RWPE2 (cell line): ENCODE data around the gene IFT80.
A peak's percentile ranks its signal among the peaks of the same experiment; 100 is the strongest.

Source experiments
- ATAC-seq: fragments of 200-7000 bp; cut with Tn5 transposase; 3 replicates; pipeline ENCODE4 v1.9.1; 2021; ENCODE audit warnings: low read depth
- DNase-seq: peaks from one replicate; pipeline ENCODE4 v3.0.0-alpha.2; 2020; ENCODE audit warnings: low spot score
- H3K27ac ChIP-seq: fragments of 450-650 bp; 2 replicates; pipeline ENCODE4 v1.5.1; 2017; ENCODE audit warnings: mild to moderate bottlenecking; ENCODE audit not compliant: poor library complexity, severe bottlenecking
- H3K27me3 ChIP-seq: fragments of 250-450 bp; sonication (Bioruptor Pico); 2 replicates; pipeline ENCODE4 v1.5.1; 2021; ENCODE audit warnings: mild to moderate bottlenecking, moderate library complexity; ENCODE audit not compliant: insufficient read depth, poor library complexity, severe bottlenecking
- H3K36me3 ChIP-seq: fragments of 250-450 bp; sonication (Bioruptor Pico); 2 replicates; pipeline ENCODE4 v1.5.1; 2020; ENCODE audit warnings: low read depth, mild to moderate bottlenecking, moderate library complexity
- H3K4me1 ChIP-seq: fragments of 250-450 bp; sonication (Bioruptor Pico); 2 replicates; pipeline ENCODE4 v1.5.1; 2021; ENCODE audit warnings: mild to moderate bottlenecking, moderate library complexity; ENCODE audit not compliant: insufficient read depth, poor library complexity, severe bottlenecking
- H3K4me3 ChIP-seq: fragments of 250-450 bp; sonication (Bioruptor Pico); 2 replicates; pipeline ENCODE4 v1.5.1; 2021; ENCODE audit warnings: mild to moderate bottlenecking, moderate library complexity; ENCODE audit not compliant: severe bottlenecking
- H3K9me3 ChIP-seq: fragments of 250-450 bp; sonication (Bioruptor Pico); 2 replicates; pipeline ENCODE4 v1.5.1; 2021; ENCODE audit warnings: mild to moderate bottlenecking, moderate library complexity; ENCODE audit not compliant: severe bottlenecking
- TF ChIP-seq, protein P1 (sequence below): fragments of 450-650 bp; IDR thresholded peaks from one replicate; pipeline ENCODE4 v1.5.1; 2017; ENCODE audit warnings: mild to moderate bottlenecking, moderate library complexity; ENCODE audit not compliant: poor library complexity, severe bottlenecking

The IFT80 gene

DNA sequence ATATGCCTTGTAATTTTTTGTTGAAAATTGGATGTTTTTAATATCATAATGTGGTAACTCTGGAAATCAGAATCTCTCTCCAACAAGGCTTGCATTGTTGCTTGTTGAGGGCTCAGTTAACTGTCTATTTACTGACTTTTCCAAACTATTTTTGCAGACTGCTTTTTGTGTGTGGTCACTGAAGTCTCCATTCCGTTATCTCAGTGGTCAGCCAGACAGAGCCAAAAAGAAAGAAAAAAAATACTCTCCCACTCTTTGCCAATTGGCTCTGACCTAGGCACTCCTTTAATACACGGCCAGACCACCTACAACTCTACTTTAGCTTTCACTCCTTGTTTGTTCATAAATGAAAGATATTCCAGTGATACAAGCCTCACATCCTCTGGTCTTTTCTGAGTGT lies 52.5 kb downstream of the IFT80 start:
- Histone ChIP-seq H3K4me3 (no peak overlapping the region), H3K27me3 (no peaks in the 10 kb centered on the region), H3K27ac (no peak overlapping the region), H3K9me3 (no peaks in the 10 kb centered on the region), H3K36me3 (no peaks in the 10 kb centered on the region; the same call in 1 of the 2 replicates), H3K4me1 (no peaks in the 10 kb centered on the region)
- ATAC-seq (no peak), DNase-seq (no peak)
- TF ChIP-seq, protein P1, sequence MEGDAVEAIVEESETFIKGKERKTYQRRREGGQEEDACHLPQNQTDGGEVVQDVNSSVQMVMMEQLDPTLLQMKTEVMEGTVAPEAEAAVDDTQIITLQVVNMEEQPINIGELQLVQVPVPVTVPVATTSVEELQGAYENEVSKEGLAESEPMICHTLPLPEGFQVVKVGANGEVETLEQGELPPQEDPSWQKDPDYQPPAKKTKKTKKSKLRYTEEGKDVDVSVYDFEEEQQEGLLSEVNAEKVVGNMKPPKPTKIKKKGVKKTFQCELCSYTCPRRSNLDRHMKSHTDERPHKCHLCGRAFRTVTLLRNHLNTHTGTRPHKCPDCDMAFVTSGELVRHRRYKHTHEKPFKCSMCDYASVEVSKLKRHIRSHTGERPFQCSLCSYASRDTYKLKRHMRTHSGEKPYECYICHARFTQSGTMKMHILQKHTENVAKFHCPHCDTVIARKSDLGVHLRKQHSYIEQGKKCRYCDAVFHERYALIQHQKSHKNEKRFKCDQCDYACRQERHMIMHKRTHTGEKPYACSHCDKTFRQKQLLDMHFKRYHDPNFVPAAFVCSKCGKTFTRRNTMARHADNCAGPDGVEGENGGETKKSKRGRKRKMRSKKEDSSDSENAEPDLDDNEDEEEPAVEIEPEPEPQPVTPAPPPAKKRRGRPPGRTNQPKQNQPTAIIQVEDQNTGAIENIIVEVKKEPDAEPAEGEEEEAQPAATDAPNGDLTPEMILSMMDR: no peak

DNA sequence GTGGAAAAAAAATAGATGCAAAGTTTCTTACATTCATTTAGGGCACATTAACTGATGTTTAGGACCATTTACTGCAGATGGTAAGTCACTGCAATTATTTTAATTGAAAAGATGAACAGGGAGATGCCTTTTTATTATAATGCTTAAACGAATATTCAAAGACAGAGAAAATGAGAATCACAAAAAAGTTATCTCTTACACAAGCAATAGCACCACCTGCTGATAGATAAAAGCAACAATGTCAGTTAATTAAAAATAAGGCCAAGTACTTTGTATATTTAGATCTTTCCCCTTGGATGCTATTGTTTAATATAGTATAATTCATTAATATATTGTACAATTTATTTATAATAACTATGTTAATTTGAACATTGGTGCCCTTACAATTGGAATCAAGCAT lies 55.9 kb downstream of the IFT80 start:
- H3K36me3 ChIP-seq: no peaks in the 10 kb centered on the region
- DNase-seq: no peak
- no peak overlapping the region for H3K4me3 ChIP-seq
- no peak overlapping the region for H3K27ac ChIP-seq
- ATAC-seq: no peak
- H3K27me3 ChIP-seq: no peaks in the 10 kb centered on the region
- no peaks in the 10 kb centered on the region for H3K4me1 ChIP-seq
- TF ChIP-seq, protein P1: peak; percentile 76
- H3K9me3 ChIP-seq: no peaks in the 10 kb centered on the region

DNA sequence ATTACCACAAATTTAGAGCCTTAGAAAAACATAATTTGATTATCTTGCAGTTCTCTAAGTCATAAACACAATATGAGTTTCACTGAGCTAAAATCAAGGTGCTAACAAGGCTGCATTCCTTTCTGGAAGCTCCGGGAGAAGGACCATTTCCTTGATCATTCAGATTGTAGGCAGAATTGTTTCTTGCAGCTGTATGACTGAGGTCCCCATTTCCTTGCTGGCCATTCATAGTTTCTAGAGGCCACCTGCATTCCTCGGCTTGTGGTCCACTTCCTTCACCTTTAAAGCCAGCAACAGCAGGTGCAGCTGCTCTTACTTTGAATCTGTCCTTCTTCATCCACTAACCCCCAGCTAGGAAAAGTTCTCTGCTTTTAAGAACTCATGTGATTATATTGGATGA lies 58.7 kb downstream of the IFT80 start:
- Histone ChIP-seq H3K4me1 (no peaks in the 10 kb centered on the region), H3K27me3 (no peaks in the 10 kb centered on the region), H3K36me3 (no peaks in the 10 kb centered on the region), H3K9me3 (peaks cover 3% of the 10 kb centered on the region), H3K27ac (no peak overlapping the region), H3K4me3 (no peak overlapping the region)
- TF ChIP-seq, protein P1: no peak
- ATAC-seq: no peak
- DNase-seq: no peak

DNA sequence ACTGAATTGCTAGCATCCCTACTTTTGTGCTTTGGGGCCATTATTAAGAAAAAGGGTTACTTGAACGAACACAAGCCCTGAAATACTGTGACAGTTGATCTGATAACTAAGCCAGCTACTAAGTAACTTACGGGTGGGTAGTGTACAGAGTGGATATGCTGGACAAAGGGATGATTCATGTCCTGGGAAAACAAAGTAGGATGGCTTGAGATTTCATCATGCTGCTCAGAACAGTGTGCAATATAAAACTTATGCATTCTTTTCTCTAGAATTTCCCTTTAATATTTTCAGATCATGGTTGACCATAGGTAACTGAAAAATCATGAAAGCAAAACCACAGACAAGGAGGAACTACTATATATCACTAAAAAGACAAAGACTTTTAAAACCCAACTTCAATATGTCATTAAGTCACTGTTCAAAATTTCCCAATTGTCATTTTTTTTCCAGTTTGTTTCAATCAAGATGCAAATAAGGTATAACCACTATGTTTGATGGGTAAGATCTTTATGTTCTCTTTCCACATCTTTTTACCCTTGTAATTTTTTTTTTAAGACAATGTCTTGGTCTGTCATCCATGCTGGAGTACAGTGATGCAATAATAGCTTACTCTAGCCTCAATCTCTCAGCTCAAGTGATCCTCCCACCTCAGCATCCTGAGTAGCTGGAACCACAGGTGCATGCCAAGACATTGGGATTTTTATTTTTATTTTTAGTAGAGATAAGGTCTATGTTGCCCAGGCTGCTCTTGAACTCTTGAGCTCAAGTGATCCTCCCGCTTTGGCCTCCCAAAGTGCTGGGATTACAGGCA lies 67.7 kb downstream of the IFT80 start:
- Histone ChIP-seq H3K9me3 (no peaks in the 10 kb centered on the region), H3K4me1 (peaks cover 13% of the 10 kb centered on the region), H3K4me3 (no peak overlapping the region), H3K27ac (peak overlapping the region; percentile 29), H3K27me3 (no peaks in the 10 kb centered on the region), H3K36me3 (no peaks in the 10 kb centered on the region)
- DNase-seq: no peak
- TF ChIP-seq, protein P1: no peak
- peak; percentile 99 for ATAC-seq

DNA sequence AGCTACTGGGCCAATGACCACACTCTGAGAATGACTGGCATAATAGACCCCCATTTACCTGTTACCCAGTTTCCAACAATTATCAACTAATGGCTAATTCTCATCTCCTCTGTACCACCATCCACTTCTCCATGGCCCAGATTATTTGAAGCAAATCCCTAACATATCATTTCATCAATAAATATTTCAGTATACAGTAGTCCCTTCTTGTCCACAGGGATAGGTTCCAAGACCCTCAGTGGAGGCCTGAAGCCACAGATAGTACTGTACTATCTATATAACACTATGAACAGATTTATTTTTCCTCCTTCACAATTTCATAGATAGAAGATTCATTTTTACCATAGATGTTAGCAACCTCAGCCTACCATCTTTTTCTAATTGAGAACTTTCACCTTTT lies 68.3 kb downstream of the IFT80 start:
- H3K36me3 ChIP-seq: no peaks in the 10 kb centered on the region
- DNase-seq: no peak
- H3K27ac ChIP-seq: peak overlapping the region; percentile 29
- no peaks in the 10 kb centered on the region for H3K27me3 ChIP-seq
- no peaks in the 10 kb centered on the region for H3K9me3 ChIP-seq
- no peak; the same call in 2 of the 3 replicates for ATAC-seq
- no peak overlapping the region for H3K4me3 ChIP-seq
- peaks cover 13% of the 10 kb centered on the region for H3K4me1 ChIP-seq
- TF ChIP-seq, protein P1: no peak
